GM18511 (cell line): ENCODE measurements around the gene IFFO2.

ENCODE experiments used
- ATAC-seq: cut with Tn5 transposase; IDR thresholded peaks from one replicate; pipeline ENCODE4 v1.9.1; 2021; ENCODE audit warnings: mild to moderate bottlenecking, moderate library complexity; ENCODE audit not compliant: unreplicated experiment

Gene IFFO2

GRCh38 chr1:18856435-18856834 lies 100.0 kb downstream of the IFFO2 start:
- ATAC-seq: no peak

- ATAC-seq: no peak
Observed at GRCh38 chr1:18855573-18855972, 100.9 kb downstream of the IFFO2 start.

- ATAC-seq: no peak
Observed at GRCh38 chr1:18854331-18855025, 102.0 kb downstream of the IFFO2 start.
